Activated CD4-positive, alpha-beta T cell treated with anti-CD3 and anti-CD28 coated beads, Interleukin-2, amount 50 U/mL, for 48 hours (primary cell): Measurements from ENCODE around the gene OXTR.

ENCODE experiments used
- DNase-seq, 2 experiments: peaks; one replicate each; pipeline ENCODE4 v3.0.0-alpha.2; 2020

The OXTR gene

GRCh38 chr3:8769088-8769822 is at the start of gene OXTR:
TSS of gene OXTR (minus strand) at chr3:8769613. CDS start at chr3:8768187, 1,426 bp downstream.
- DNase-seq: peak; percentile 65 to 69

- DNase-seq: no peak
Observed at GRCh38 chr3:8817486-8817885, 48.1 kb upstream of the OXTR start.

- no peak for DNase-seq
Observed at GRCh38 chr3:8816106-8816505, 46.7 kb upstream of the OXTR start.

- no peak for DNase-seq
Observed at GRCh38 chr3:8813411-8813810, 44.0 kb upstream of the OXTR start.

- DNase-seq: no peak
Observed at GRCh38 chr3:8810561-8810960, 41.1 kb upstream of the OXTR start.

GRCh38 chr3:8805774-8806173 is 36.4 kb upstream of the OXTR start:
- no peak for DNase-seq

- DNase-seq: no peak
Observed at GRCh38 chr3:8802256-8802655, 32.8 kb upstream of the OXTR start.

- DNase-seq: no peak
Observed at GRCh38 chr3:8800016-8800415, 30.6 kb upstream of the OXTR start.

- no peak for DNase-seq
Observed at GRCh38 chr3:8794247-8794646, 24.8 kb upstream of the OXTR start.

GRCh38 chr3:8793242-8793641 is 23.8 kb upstream of the OXTR start:
- no peak for DNase-seq

GRCh38 chr3:8790529-8790928 is 21.1 kb upstream of the OXTR start:
- DNase-seq: no peak

GRCh38 chr3:8784676-8785435 is 15.4 kb upstream of the OXTR start:
- DNase-seq: no peak

GRCh38 chr3:8780279-8780678 is 10.9 kb upstream of the OXTR start:
- no peak for DNase-seq

- no peak for DNase-seq
Observed at GRCh38 chr3:8778475-8778874, 9.1 kb upstream of the OXTR start.

GRCh38 chr3:8777978-8778267 is 8.5 kb upstream of the OXTR start:
- DNase-seq: no peak

- DNase-seq: no peak
Observed at GRCh38 chr3:8777201-8777977, 8.0 kb upstream of the OXTR start.

- DNase-seq: no peak
Observed at GRCh38 chr3:8776406-8776805, 7.0 kb upstream of the OXTR start.

- no peak for DNase-seq
Observed at GRCh38 chr3:8775602-8776001, 6.2 kb upstream of the OXTR start.

GRCh38 chr3:8775181-8775580 is 5.8 kb upstream of the OXTR start:
- DNase-seq: no peak

GRCh38 chr3:8773941-8774542 is 4.6 kb upstream of the OXTR start:
- DNase-seq: no peak

- peak; percentile 1 to 7 for DNase-seq
Observed at GRCh38 chr3:8768364-8769087, 887 bp downstream of the OXTR start.

- DNase-seq: peak; percentile 16 to 23
Observed at GRCh38 chr3:8767667-8768363, 1.6 kb downstream of the OXTR start.
